GM10248 (cell line): ENCODE results near the gene PCNX2.
"Not testable (repeated sequence)": the region's sequence is repeated elsewhere in the genome, so short reads cannot be mapped to it uniquely, and the experiment has no call there.

Experiments
- CTCF ChIA-PET: fragments of 300-600 bp; sonication (Branson Sonifier 250); formaldehyde crosslinking; extraction: SDS; loops from one replicate; lab custom pipeline; 2021; ENCODE audit warnings: antibody characterized with exemption; lab: Yijun Ruan, JAX
- POLR2A ChIA-PET: fragments of 350-650 bp; sonication (Branson Sonifier 250); formaldehyde crosslinking; extraction: SDS; loops from one replicate; lab custom pipeline; 2020; ENCODE audit warnings: antibody characterized with exemption; lab: Yijun Ruan, JAX
- DNase-seq: peaks from one replicate; pipeline ENCODE4 v3.0.0; 2012; ENCODE audit errors: extremely low spot score
- TF ChIP-seq, protein P1 (sequence below): IDR thresholded peaks from 2 replicates; pipeline ENCODE4 v1.5.1; 2012; ENCODE audit warnings: mild to moderate bottlenecking, low read depth; ENCODE audit errors: extremely low read depth, missing control alignments, control extremely low read depth

Gene PCNX2

DNA sequence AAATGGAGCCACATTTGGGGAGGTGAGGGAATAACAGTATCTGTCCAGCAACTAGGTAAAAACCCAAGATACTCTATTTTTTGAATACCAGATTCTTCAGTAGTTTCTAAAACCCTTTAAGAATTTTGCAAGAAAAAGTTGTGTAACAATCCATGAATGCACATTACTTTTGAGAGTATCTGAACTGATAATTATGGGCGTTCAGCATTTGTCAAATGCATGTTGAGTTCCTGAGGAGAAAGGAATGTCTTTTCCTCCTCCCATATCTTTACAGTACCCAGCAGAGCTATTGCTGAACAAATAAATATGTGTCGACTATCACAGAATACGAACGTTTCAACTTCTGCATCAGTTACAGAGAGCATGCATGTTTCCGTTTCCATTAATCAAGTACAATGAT lies 104.5 kb downstream of the PCNX2 start:
- TF ChIP-seq, protein P1, sequence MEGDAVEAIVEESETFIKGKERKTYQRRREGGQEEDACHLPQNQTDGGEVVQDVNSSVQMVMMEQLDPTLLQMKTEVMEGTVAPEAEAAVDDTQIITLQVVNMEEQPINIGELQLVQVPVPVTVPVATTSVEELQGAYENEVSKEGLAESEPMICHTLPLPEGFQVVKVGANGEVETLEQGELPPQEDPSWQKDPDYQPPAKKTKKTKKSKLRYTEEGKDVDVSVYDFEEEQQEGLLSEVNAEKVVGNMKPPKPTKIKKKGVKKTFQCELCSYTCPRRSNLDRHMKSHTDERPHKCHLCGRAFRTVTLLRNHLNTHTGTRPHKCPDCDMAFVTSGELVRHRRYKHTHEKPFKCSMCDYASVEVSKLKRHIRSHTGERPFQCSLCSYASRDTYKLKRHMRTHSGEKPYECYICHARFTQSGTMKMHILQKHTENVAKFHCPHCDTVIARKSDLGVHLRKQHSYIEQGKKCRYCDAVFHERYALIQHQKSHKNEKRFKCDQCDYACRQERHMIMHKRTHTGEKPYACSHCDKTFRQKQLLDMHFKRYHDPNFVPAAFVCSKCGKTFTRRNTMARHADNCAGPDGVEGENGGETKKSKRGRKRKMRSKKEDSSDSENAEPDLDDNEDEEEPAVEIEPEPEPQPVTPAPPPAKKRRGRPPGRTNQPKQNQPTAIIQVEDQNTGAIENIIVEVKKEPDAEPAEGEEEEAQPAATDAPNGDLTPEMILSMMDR, result no peak
- POLR2A ChIA-PET, result no interaction called here
- DNase-seq, result no peak
- CTCF ChIA-PET, result no interaction called here

DNA sequence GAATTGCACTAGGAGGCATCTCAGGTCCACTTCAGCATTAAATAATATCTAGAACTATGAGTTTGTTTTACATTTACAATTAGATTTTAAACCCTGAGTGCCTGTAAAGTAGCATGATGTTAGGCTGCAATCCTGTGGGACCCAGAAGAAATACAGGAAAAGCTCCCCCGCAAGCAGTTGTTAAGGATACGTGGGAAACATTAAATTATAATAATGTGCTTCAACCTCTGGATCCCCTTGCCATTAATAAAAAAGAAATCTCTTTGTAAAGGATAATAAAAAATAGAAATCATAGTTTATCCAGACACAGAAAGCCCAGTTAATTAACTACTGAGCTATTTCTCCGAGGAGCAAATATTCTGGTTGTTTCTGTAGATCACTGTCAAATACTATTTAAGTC lies 106.0 kb downstream of the PCNX2 start:
- ChIA-PET POLR2A (no interaction called here), CTCF (no interaction called here)
- TF ChIP-seq, protein P1, result no peak
- DNase-seq, result no peak

DNA sequence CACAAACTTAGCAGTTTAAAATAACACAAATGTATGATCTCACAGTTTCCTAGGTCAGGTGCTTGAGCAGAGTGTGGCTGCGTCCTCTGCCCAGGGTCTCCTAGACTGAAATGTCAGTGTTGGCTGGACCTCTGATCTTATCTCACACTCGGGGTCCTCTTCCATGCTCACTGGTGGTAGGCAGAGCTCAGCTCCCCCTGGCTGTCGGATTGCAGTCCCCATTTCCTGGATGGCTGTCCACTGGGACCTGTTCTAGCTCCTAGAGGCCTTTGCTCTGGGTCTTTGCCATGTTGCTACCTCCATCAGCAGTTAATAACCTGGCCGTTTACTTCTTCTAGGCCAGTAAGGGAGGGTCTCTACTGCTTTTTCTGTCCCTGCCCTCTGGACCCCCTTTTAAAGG lies 107.5 kb downstream of the PCNX2 start:
- ChIA-PET CTCF (interaction anchor here (1.0 kb wide), 1 partner anchor 8 kb away, joined by 3 read pairs; no protein-coding TSS in a partner anchor), POLR2A (interaction anchor here (0.6 kb wide), 1 partner anchor 516 kb away, joined by 3 read pairs; no protein-coding TSS in a partner anchor)
- TF ChIP-seq, protein P1, result no peak
- DNase-seq, result no peak

DNA sequence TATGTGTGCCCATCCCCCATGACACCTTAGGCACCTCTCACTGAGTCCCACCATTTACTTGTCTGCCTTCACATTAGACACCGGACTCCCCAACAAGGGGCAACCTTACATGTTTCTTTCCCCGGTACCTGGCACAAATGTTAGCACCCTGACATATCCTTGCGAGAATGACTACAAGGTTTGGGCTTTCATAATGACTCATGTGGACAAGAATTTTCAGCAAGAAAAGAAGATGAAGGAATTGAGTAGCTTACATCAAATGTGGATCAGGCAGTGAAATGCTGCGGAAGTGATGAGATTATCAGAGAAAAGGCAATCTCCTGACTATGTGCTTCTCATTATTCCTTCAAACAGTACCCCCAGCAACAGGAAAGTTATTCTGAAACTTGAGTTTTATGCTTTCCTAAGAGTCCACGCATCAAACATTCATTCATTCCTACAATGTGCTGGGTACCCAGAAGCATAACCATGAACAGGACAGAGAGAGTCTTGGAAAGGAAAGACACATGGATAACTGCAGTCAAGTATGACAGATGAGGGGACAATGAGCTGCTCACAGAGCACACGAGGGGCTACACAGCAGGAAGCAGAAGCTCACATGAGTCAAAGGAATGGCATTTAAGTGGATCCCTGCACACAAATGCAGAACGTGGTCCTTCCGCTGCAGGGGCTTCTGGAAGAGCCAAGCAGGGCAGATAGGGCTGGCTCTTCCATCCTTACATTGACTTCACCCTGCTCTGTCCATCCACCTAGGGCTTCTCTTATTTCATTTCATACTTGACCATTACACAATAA lies 112.1 kb downstream of the PCNX2 start:
- POLR2A ChIA-PET, result no interaction called here
- CTCF ChIA-PET, result no interaction called here
- DNase-seq, result no peak
- TF ChIP-seq, protein P1, result no peak

DNA sequence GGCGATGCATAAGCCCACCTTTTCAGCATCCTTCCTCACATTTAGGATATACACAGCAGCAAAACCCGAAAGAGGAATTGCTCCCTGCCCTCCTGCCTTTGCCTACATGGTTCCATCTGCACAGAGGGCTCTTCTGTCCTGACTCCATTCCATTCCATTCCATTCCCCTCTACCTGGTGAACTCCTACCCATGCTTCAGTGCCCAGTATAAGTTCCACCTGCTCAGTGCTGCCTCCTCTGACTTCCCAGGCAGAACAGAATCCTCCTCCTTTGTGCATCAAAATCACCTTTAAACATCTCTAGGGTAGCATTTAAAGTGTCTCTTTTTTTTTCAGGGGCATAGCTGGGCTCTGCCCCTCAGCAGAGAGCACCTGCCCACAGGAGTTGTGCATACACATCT lies 112.9 kb downstream of the PCNX2 start:
- POLR2A ChIA-PET, result no interaction called here
- TF ChIP-seq, protein P1, result no peak
- CTCF ChIA-PET, result no interaction called here
- DNase-seq, result no peak

DNA sequence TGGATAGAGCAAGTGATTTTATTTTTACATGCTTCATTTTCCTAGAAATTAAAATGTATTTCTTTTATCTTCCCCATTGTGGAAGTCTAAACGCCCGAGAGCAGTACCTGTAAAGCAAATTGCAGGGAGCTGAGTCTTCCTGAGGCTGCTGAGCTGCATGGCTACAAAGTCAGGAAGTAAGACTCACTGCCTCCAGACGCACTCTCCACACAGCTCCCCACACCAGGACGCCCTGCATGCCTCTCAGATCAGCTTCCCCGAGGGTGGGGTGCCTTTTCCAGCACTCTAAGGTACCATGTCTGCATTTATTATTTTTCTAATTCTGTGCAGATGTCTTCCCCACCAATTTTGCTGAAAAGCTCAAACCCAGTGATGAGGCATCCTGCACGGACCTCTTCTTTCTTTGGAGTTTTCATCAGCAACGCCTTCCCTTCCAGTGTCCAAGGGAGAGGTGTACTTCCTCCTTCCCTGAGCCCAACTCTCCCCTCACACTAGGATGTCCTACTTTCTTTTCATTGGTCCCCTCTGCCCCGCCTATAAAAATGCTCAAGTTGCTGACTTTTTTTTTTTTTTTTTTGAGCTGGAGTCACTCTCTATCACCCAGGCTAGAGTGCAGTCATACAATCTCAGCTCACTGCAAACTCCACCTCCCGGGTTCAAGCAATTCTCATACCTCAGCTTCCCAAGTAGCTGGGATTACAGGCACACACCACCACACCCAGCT lies 114.7 kb downstream of the PCNX2 start:
- ChIA-PET CTCF (interaction anchor here (1.1 kb wide), 1 partner anchor 8 kb away, joined by 3 read pairs; no protein-coding TSS in a partner anchor), POLR2A (no interaction called here)
- TF ChIP-seq, protein P1, result no peak
- DNase-seq, result no peak

DNA sequence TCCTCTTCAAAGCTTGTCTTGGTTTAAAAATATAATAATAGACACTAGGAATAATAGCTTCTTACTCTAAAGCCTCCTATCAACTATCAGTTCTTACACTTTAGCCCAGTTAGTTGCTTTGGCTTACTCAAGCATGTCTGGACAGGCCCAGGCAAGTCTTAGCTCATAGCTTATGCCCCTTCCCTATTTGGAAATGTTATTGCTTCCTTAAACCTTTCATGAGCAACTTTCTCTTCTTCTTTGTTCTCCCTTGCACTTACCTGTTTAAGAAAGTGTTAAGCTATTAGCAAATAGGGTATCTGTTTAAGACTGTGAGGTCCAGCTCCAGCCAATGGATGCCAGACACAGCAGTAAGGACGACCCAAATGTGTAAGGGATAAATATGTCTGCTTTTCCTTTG lies 115.9 kb downstream of the PCNX2 start:
- POLR2A ChIA-PET, DNase-seq: not testable (repeated sequence)
- CTCF ChIA-PET, result interaction anchor here (1.0 kb wide), 1 partner anchor 9 kb away, joined by 3 read pairs; no protein-coding TSS in a partner anchor
